A673 (cell line): ENCODE data around the gene ZNF669. TPM values are rescaled to one million over a fixed set of nuclear protein-coding genes. Genes with fewer than 3 reads are reported as not detected.

Experiments
- BruUV-seq: library from RNA; stranded (reverse); fragments of 400-500 nt; replicated peaks from 2 replicates; lab custom pipeline; 2021; lab: Mats Ljungman, UMichigan
- CTCF ChIA-PET: fragments of 300-600 bp; sonication (Branson Sonifier 250); formaldehyde crosslinking; loops from one replicate; lab custom pipeline; 2022; ENCODE audit warnings: antibody characterized with exemption; lab: Charles Lee
- POLR2A ChIA-PET: fragments of 300-600 bp; sonication (Branson Sonifier 250); formaldehyde crosslinking; loops from one replicate; lab custom pipeline; 2022; ENCODE audit warnings: antibody characterized with exemption; ENCODE audit not compliant: low non-redundant PET; lab: Charles Lee
- DNase-seq: peaks from one replicate; pipeline ENCODE4 v3.0.0-alpha.2; 2015; ENCODE audit warnings: low spot score
- H3K27ac ChIP-seq: fragments of 200-600 bp; sonication (generic); 2 replicates; pipeline ENCODE4 v1.5.1; 2016; ENCODE audit warnings: mixed run types, low read depth, mild to moderate bottlenecking, mixed read lengths, antibody characterized with exemption, low read length; ENCODE audit not compliant: poor library complexity, severe bottlenecking
- H3K27me3 ChIP-seq: fragments of 200-600 bp; sonication (generic); replicated peaks from 2 replicates; pipeline ENCODE4 v1.6.1; 2017; ENCODE audit warnings: mixed run types, low read depth, mild to moderate bottlenecking, mixed read lengths, antibody characterized with exemption, low read length; ENCODE audit not compliant: insufficient read depth, poor library complexity
- H3K36me3 ChIP-seq: fragments of 200-600 bp; sonication (generic); 2 replicates; pipeline ENCODE4 v1.6.1; 2016; ENCODE audit warnings: mixed run types, mild to moderate bottlenecking, mixed read lengths, antibody characterized with exemption, low read length; ENCODE audit not compliant: insufficient read depth, poor library complexity, severe bottlenecking
- H3K4me1 ChIP-seq: fragments of 200-600 bp; sonication (generic); 2 replicates; pipeline ENCODE4 v1.6.1; 2017; ENCODE audit warnings: mixed run types, mild to moderate bottlenecking, mixed read lengths, antibody characterized with exemption, low read length; ENCODE audit not compliant: insufficient read depth, poor library complexity, severe bottlenecking
- H3K4me3 ChIP-seq: fragments of 200-600 bp; sonication (generic); 2 replicates; pipeline ENCODE4 v1.5.1; 2016; ENCODE audit warnings: low read depth, mixed run types, mild to moderate bottlenecking, mixed read lengths, low read length; ENCODE audit not compliant: poor library complexity, severe bottlenecking
- H3K9me3 ChIP-seq: fragments of 200-600 bp; sonication (generic); 2 replicates; pipeline ENCODE4 v1.6.1; 2016; ENCODE audit warnings: mixed run types, low read depth, mild to moderate bottlenecking, mixed read lengths, antibody characterized with exemption, low read length; ENCODE audit not compliant: poor library complexity, severe bottlenecking
- EZH2 ChIP-seq: fragments of 200-600 bp; sonication (generic); IDR thresholded peaks from 2 replicates; pipeline ENCODE4 v1.6.1; 2017; ENCODE audit warnings: borderline replicate concordance, low read depth, mild to moderate bottlenecking, mixed read lengths, antibody characterized with exemption, low read length; ENCODE audit not compliant: poor library complexity, severe bottlenecking
- intact Hi-C: fragments of 100-400 bp; cut with micrococcal nuclease; formaldehyde crosslinking; loops from one replicate; pipeline ENCODE4 v1.10.0; 2022; ENCODE audit not compliant: unreplicated experiment
- total RNA-seq: library from RNA; stranded (reverse); gene quantifications from 2 replicates; pipeline ENCODE4 v1.2.3, GENCODE V29; 2021
- TF ChIP-seq, protein P1 (sequence below): fragments of 300-800, 200-600 bp; sonication (generic); conservative IDR thresholded peaks from 2 replicates; pipeline ENCODE4 v1.5.1; 2017; ENCODE audit warnings: low read depth, mild to moderate bottlenecking, antibody characterized with exemption, low read length, moderate library complexity, mixed read lengths

The ZNF669 gene
- total RNA-seq, 1 experiment from 2014 or later, result 13.3 TPM

DNA sequence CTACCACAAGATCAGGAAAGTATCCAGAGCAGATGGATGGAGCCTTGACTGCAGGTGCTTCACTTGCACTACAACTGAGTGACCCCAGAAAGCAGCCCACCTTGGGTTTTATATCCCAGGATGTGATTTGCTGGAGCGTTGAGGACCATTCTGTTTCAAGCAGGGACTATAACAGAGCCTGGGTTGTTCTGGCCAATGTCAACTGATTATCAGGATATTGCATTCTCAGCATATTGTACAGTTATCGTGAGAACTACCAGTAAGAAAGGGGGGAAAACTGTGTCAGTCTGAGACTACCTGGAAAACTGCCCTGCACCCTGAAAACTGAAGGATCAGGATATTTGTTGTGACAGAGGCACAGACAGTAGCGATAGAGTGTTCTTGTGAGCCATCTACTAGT is 8.0 kb downstream of the ZNF669 start:
- H3K4me1 ChIP-seq, result no peaks in the 10 kb centered on the region
- CTCF ChIA-PET, result no interaction called here
- BruUV-seq, result no TSS peak
- H3K27me3 ChIP-seq, result no peaks in the 10 kb centered on the region
- H3K27ac ChIP-seq, result no peak overlapping the region
- no peak for TF ChIP-seq EZH2
- TF ChIP-seq, protein P1, sequence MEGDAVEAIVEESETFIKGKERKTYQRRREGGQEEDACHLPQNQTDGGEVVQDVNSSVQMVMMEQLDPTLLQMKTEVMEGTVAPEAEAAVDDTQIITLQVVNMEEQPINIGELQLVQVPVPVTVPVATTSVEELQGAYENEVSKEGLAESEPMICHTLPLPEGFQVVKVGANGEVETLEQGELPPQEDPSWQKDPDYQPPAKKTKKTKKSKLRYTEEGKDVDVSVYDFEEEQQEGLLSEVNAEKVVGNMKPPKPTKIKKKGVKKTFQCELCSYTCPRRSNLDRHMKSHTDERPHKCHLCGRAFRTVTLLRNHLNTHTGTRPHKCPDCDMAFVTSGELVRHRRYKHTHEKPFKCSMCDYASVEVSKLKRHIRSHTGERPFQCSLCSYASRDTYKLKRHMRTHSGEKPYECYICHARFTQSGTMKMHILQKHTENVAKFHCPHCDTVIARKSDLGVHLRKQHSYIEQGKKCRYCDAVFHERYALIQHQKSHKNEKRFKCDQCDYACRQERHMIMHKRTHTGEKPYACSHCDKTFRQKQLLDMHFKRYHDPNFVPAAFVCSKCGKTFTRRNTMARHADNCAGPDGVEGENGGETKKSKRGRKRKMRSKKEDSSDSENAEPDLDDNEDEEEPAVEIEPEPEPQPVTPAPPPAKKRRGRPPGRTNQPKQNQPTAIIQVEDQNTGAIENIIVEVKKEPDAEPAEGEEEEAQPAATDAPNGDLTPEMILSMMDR, result no peak
- intact Hi-C loops, result no loop called here
- no peak for DNase-seq
- H3K4me3 ChIP-seq, result no peak overlapping the region
- POLR2A ChIA-PET, result no interaction called here
- H3K36me3 ChIP-seq, result peaks cover 30% of the 10 kb centered on the region
- H3K9me3 ChIP-seq, result peaks cover 18% of the 10 kb centered on the region

DNA sequence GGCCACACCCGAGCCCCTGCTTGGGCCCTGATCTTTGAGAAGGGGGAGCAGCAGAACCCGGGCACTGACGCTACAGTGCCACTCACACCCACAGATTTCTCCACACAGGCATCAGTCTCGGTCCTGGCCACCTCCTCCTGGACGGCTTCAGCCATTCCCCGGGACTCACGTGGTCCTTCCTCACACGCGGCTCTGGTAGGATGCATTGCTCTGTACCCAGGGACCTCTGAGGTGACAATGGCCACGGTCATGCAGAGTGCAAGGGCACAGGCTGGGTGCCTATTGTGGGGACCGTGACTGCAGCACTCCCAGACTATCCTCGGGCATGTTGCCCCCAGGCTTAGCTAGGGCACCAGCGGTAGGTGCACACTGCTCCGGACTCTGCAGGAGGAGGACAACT is 13.7 kb downstream of the ZNF669 start:
- ChIA-PET CTCF (no interaction called here), POLR2A (interaction anchor here (0.6 kb wide), 1 partner anchor 58 kb away, joined by 3 read pairs; no protein-coding TSS in a partner anchor)
- no peaks in the 10 kb centered on the region for H3K36me3 ChIP-seq
- TF ChIP-seq, protein P1, result no peak
- TF ChIP-seq EZH2, result no peak
- BruUV-seq, result no TSS peak
- intact Hi-C loops, result no loop called here
- H3K4me1 ChIP-seq, result no peaks in the 10 kb centered on the region
- no peaks in the 10 kb centered on the region for H3K9me3 ChIP-seq
- no peak overlapping the region for H3K4me3 ChIP-seq
- H3K27me3 ChIP-seq, result no peaks in the 10 kb centered on the region
- no peak for DNase-seq
- no peak overlapping the region for H3K27ac ChIP-seq

DNA sequence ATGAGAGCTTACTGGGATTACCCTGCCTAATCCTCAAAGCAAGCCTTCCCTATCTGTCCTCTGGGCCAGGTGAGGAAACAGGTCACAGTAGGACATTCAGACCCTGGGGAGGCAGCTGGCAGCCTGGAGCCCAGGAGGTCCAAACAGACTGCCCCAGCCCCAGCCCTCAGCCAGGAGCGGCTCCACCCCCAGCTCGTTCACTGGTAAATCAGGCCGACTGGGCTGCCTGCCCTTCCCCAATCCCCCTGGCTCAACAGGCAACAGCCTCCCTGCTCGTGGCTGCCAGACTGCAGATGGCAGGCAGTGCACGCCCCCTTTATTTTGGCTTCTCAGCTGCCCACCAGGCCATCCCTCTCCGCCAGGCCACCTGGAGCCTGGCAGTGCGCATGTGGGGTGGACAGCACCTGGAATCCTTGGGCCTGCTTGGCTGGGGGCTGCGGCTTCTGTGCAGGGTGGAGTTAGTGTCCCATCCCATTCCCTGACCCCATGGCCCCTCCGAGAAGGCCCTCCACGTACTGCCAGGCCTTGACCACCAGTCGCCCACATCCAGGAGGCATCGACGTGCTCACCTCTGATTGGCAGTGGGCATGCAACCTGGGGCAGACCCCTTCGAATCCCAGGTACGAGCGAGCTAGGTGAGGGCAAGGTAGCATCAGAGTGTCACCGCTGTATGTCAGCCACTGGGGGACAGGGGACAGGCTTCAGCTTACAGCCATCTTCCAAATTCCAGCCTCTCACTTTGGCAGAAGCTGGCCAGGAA is 14.4 kb downstream of the ZNF669 start:
- no peak for DNase-seq
- Histone ChIP-seq H3K36me3 (no peaks in the 10 kb centered on the region), H3K27ac (no peak overlapping the region), H3K9me3 (no peaks in the 10 kb centered on the region), H3K4me3 (no peak overlapping the region), H3K4me1 (no peaks in the 10 kb centered on the region), H3K27me3 (no peaks in the 10 kb centered on the region)
- intact Hi-C loops, result no loop called here
- TF ChIP-seq, protein P1, result no peak
- TF ChIP-seq EZH2, result no peak
- POLR2A ChIA-PET, result no interaction called here
- no TSS peak for BruUV-seq
- CTCF ChIA-PET, result no interaction called here
